Measurements from ENCODE around the gene MYO1E.

MYO1E gene

DNA sequence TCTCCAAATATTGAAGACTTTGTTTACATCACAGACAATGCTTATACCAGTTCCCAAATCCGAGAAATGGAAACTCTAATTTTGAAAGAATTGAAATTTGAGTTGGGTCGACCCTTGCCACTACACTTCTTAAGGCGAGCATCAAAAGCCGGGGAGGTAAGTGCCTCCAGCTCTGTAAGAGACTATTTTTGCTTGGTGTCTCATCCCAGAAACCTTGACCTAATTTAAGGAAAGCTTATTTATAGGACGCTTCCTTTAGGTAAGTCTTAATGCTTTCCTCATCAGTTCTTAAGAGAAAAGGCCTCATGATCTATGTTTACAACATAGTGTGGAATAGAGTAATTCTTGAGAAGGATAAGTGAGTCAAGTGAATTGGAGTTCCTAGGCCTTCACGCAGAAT lies 255.9 kb downstream of the MYO1E start:
- DNase-seq = no peak

DNA sequence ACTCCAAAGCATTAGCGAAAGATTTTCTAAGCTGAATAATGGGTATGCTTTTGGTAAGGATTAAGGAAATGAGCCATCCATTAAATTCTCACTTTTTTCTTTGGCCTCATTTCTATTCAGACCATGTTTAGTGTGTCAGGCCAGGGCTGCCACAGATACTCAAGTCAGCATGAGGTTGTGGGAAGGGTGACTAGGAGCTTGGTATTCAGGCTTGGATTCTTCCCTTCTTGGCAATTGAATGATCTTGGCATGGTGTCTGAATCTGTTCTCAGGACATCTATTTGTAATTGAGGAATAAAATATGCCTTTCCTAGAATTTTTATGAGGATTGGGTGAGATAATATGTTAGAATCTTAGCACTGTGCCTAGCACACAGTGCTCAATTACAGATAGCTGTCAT lies 256.5 kb downstream of the MYO1E start:
- DNase-seq = no peak

DNA sequence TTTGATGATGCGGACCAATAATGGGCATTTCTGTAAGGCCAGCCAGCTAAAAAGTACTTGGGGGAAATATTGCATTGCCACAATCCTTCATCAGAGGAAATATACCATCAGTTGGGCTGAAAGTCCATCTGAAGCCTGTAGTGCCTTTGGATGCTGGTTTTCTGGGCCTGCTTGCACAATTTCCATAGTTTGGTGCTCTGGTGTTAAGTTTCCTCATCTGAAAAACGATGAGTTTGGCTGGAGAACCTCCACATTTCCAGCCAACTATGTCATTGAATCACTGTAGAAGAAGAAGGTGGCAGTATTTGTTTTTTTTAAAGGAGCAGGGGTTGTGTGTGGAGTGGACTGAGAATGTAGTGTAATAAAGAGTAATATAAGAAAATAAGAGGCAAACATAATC lies 257.6 kb downstream of the MYO1E start:
- DNase-seq = no peak

DNA sequence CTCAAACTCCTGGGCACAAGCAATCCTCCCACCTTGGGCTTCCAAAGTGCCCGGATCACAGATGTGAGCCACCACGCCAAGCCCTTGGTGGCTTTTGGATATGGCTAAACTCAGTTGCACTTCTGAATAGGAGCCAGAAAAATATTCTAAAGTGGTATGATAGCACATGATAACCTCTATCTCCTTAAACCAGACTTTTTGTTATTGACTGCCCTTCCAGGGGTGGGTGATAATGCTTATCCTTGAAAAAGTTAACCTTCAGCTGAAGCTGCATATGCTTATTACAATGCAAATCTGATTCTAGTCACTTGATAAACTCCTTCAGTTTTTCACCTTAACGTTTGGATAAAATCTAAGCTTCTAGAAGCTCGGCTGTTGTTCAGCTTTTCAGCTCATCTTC lies 261.4 kb downstream of the MYO1E start:
- DNase-seq = no peak

DNA sequence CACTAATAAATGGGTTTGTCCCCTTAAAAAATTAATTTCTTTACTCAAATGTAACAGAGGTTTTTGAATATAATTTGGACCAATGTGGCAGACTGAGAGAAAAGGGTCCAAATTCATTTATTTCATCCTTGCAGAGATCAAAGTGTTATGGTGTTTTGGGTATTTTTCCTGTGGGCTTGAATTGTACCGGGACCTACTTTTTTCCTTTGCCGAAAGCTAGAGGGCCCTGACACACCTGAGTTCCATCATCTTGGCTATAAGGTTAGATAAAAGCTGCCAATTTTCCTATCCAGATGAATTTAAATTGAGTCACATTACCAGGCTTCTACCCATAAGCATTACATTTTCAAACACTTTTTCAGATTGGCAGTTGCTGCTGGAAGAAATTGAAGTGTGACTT lies 266.8 kb downstream of the MYO1E start:
- no peak for DNase-seq

DNA sequence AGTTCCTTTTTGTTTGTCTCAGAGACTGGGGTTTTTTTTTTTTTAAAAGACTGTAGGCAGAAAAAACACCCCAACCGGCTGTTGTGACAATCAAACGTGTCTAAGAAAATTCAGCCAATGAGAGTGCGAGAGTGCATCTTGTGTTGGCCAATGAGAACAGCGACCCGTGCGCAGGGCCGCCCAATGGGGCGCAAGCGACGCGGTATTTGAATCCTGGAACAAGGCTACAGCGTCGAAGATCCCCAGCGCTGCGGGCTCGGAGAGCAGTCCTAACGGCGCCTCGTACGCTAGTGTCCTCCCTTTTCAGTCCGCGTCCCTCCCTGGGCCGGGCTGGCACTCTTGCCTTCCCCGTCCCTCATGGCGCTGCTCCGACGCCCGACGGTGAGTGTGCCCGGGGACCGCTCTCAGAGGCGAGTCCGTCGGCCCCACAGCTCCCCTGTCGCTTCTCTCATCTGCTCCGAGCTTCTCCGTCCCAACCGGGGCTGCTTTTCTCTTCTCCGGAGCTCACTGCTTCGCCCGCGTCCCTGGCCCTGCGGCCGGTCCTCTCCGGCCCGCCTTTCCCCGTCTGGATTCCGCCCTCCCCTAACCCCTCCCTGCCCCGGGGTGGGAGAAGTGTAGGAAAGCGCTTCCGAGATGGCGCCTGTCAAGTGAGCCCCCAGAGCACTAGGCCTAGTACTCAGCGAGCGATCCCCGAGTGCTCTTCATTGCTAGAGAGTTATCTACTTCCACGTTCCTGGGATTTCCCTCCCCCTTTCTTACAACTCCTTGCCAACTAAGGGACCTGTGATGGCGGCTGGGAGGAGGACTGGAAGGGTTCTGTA lies 267.5 kb downstream of the MYO1E start, which contains the start of gene CCNB2:
Gene CCNB2, plus strand, starts transcription at position 235 of the 821 bp plus-strand sequence. Its CDS starts 123 bp downstream, at position 358.
- peak; percentile 84 for DNase-seq

GRCh38 chr15:59104602-59104911 lies 268.1 kb downstream of the MYO1E start:
- no peak for DNase-seq

GRCh38 chr15:59099162-59099685 lies 273.4 kb downstream of the MYO1E start:
- DNase-seq = no peak

- no peak for DNase-seq
Measured at GRCh38 chr15:59096429-59096828, 276.2 kb downstream of the MYO1E start.

GRCh38 chr15:59094077-59094476 lies 278.6 kb downstream of the MYO1E start:
- no peak for DNase-seq

DNA sequence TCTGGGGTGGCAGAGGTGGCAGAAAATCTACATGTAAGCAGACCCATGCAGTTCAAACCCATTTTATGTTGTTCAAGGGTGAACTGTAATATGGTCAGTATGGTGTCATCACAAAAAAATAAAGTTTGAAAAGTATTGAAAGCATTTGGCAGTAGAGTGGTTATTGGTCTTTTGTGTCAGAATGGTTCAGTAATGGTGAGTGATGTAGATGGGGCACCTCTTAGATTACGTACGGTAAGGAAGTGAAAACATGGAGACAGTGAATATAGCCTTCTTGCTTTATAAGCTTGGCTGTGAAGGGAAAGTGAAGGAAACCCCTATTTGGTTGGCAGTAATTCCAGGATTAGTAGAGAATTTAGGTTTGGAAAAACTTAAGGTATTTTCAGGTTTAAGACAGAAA lies 284.9 kb downstream of the MYO1E start:
- no peak for DNase-seq

All from NCI-H2081 treated with DMSO at 0.1 percent for 48 hours (cell line).